OCI-M2 (cell line): ENCODE measurements around the gene XAB2.

Source experiments
- DNase-seq: peaks from one replicate; lab custom pipeline; 2025; ENCODE audit not compliant: unreplicated experiment; lab: John Stamatoyannopoulos, UW

Gene XAB2

GRCh38 chr19:7633698-7634097 is 4.4 kb upstream of the XAB2 start, which contains the start of gene PCP2:
Gene PCP2 (minus strand): TSS chr19:7633719. CDS start chr19:7633457, 262 bp downstream.
- no peak for DNase-seq

GRCh38 chr19:7632340-7633203 is 3.2 kb upstream of the XAB2 start:
- DNase-seq, result no peak

GRCh38 chr19:7631577-7631976 is 2.2 kb upstream of the XAB2 start:
- no peak for DNase-seq

GRCh38 chr19:7628589-7629311 is 595 bp downstream of the XAB2 start:
- DNase-seq, result no peak

- no peak for DNase-seq
Measured at GRCh38 chr19:7627166-7627565, 2.2 kb downstream of the XAB2 start.

GRCh38 chr19:7625763-7626372 is 3.5 kb downstream of the XAB2 start:
- no peak for DNase-seq

- no peak for DNase-seq
Measured at GRCh38 chr19:7624810-7625209, 4.5 kb downstream of the XAB2 start.

- no peak for DNase-seq
Measured at GRCh38 chr19:7623725-7624603, 5.4 kb downstream of the XAB2 start.

- no peak for DNase-seq
Measured at GRCh38 chr19:7622933-7623685, 6.2 kb downstream of the XAB2 start.

- DNase-seq, result no peak
Measured at GRCh38 chr19:7620442-7621412, 8.6 kb downstream of the XAB2 start.

- no peak for DNase-seq
Measured at GRCh38 chr19:7619671-7620441, 9.5 kb downstream of the XAB2 start.

- DNase-seq, result no peak
Measured at GRCh38 chr19:7618771-7619510, 10.4 kb downstream of the XAB2 start.

- no peak for DNase-seq
Measured at GRCh38 chr19:7618348-7618747, 11.0 kb downstream of the XAB2 start.

GRCh38 chr19:7617735-7618134 is 11.6 kb downstream of the XAB2 start:
- DNase-seq, result no peak

- DNase-seq, result no peak
Measured at GRCh38 chr19:7617172-7617571, 12.2 kb downstream of the XAB2 start.

GRCh38 chr19:7614859-7615741 is 14.2 kb downstream of the XAB2 start:
- no peak for DNase-seq
